Measurements from ENCODE around the gene CATSPER1. TPM values are rescaled to one million over a fixed set of nuclear protein-coding genes. Genes with fewer than 3 reads are reported as not detected.

The CATSPER1 gene
- polyA plus RNA-seq, 2 of the 4 experiments (the other 2 are of a cell fraction), result 0.46 to 0.97 TPM

GRCh38 chr11:66037327-66037726 lies 11.0 kb upstream of the CATSPER1 start:
- ATAC-seq, result no peak
- CTCF ChIA-PET, result interaction anchor here (0.7 to 15.8 kb wide), 6 partner anchors 7 to 31 kb away, joined by 3 to 188 read pairs (median 8); no protein-coding TSS in a partner anchor
- Histone ChIP-seq H3K4me3 (no peak overlapping the region), H3K4me1 (no peaks in the 10 kb centered on the region), H3K9me3 (peaks cover 12% of the 10 kb centered on the region), H3K27ac (no peak overlapping the region), H3K4me2 (no peak overlapping the region)
- DNase-seq (ENCODE audit: low read depth in 1 of 2, low spot score in 1 of 2), result no peak
- no peak for FAIRE-seq
- POLR2A ChIA-PET, result no interaction called here
- 67% methylated on average over 3 of the region's 3 CpGs for WGBS (ENCODE audit: missing lambda C conversion rate)
- TF ChIP-seq EP300 (IDR thresholded peaks at IDR 0.05), result no peak
- no peak for TF ChIP-seq HMGXB4 (CRISPR knock-in tag; IDR thresholded peaks at IDR 0.05; ENCODE audit: borderline replicate concordance)
- no peak for TF ChIP-seq HDAC2 (IDR thresholded peaks at IDR 0.05)
- TF ChIP-seq CHD2 (IDR thresholded peaks at IDR 0.05; ENCODE audit: low read length, partially characterized antibody), result no peak
- no peak for TF ChIP-seq CHD4 (IDR thresholded peaks at IDR 0.05; ENCODE audit: borderline replicate concordance)
- no peak for TF ChIP-seq CTCF (IDR thresholded peaks at IDR 0.05)
- TF ChIP-seq, protein P1, sequence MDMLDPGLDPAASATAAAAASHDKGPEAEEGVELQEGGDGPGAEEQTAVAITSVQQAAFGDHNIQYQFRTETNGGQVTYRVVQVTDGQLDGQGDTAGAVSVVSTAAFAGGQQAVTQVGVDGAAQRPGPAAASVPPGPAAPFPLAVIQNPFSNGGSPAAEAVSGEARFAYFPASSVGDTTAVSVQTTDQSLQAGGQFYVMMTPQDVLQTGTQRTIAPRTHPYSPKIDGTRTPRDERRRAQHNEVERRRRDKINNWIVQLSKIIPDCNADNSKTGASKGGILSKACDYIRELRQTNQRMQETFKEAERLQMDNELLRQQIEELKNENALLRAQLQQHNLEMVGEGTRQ (IDR thresholded peaks at IDR 0.05), result no peak
- no peak for TF ChIP-seq MYC (IDR thresholded peaks at IDR 0.05; ENCODE audit: borderline replicate concordance, low read length)
- TF ChIP-seq SMC3 (IDR thresholded peaks at IDR 0.05), result no peak

DNA sequence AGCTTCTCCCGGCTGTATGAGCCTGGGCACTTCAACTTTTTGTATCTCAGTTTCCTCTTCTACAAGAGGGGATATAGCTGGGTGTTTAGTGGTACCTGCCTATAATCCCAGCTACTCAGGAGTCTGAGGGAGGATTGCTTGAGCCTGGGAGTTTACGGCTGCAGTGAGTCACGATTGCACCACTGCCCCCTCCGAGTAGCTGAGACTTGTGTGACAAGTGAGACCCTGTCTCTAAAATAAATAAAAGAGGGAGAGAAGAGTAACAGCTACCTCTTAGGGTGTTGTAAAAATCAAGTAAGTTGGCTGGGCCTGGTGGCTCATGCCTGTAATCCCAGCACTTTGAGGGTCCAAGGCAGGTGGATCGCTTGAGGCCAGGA lies 10.0 kb upstream of the CATSPER1 start:
- H3K27ac ChIP-seq, result no peak overlapping the region
- WGBS (ENCODE audit: missing lambda C conversion rate), result 41% methylated on average over 5 of the region's 5 CpGs
- H3K4me1 ChIP-seq, result no peaks in the 10 kb centered on the region
- DNase-seq (ENCODE audit: low read depth in 1 of 2, low spot score in 1 of 2) (no peak), FAIRE-seq (no peak), ATAC-seq (no peak)
- no peak overlapping the region for H3K4me2 ChIP-seq
- peaks cover 12% of the 10 kb centered on the region for H3K9me3 ChIP-seq
- ChIA-PET CTCF (interaction anchor here (1.4 to 15.8 kb wide), 5 partner anchors 8 to 100 kb away, joined by 3 to 188 read pairs (median 13); no protein-coding TSS in a partner anchor), POLR2A (no interaction called here)
- TF ChIP-seq HOXB5 (CRISPR knock-in tag; IDR thresholded peaks at IDR 0.05) (no peak), RFX5 (IDR thresholded peaks at IDR 0.05) (no peak), NFE2L2 (conservative IDR thresholded peaks at IDR 0.05; ENCODE audit: low read length) (no peak), E2F6 (IDR thresholded peaks at IDR 0.05; ENCODE audit: borderline replicate concordance, low read depth) (no peak)
- no peak overlapping the region for H3K4me3 ChIP-seq

DNA sequence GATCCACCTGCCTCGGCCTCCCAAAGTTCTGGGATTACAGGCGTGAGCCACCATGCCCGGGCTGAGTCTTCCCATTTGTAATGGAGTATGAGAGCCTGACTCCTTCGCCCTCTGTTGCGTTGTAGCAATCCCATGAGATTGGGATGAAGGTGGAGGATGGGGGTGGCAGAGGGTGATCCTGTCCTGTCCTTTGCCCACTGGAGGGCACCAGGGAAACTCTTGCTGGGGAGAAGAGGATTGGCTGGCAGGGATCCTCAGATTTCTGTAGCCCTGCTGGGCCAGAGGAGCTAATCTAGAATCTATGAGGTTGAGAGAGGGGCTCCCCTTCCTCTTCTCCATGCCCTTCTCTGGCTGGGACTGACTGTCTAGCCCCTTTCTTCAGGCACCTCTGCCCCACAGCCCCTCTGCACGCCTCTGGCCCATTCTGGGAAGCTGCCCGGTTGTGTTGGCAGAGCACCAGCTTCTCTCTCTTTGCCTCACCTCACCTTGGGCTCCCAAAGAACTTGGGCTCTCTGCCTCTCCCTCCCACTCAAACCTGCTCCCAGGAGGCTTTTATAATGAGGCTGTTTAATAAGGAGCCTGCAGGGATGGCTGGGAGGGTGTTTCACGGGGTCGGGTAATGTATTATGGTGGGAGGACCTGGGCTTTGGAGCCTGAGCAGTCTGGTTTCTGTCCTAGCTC lies 9.5 kb upstream of the CATSPER1 start:
- Histone ChIP-seq H3K4me1 (no peaks in the 10 kb centered on the region), H3K4me3 (no peak overlapping the region), H3K4me2 (no peak overlapping the region), H3K27ac (no peak overlapping the region), H3K9me3 (peaks cover 12% of the 10 kb centered on the region)
- CTCF ChIA-PET, result interaction anchor here (1.4 to 15.8 kb wide), 5 partner anchors 9 to 100 kb away, joined by 3 to 188 read pairs (median 13); no protein-coding TSS in a partner anchor
- TF ChIP-seq MAFK (IDR thresholded peaks at IDR 0.05; ENCODE audit: partially characterized antibody) (no peak), ZSCAN20 (CRISPR knock-in tag; IDR thresholded peaks at IDR 0.05) (no peak), RAD21 (conservative IDR thresholded peaks at IDR 0.05 in 1 of 2, IDR thresholded peaks at IDR 0.05 in 1 of 2) (peak in 1 of 2 experiments; percentile 3; a peak in 1 of 5 replicates), SREBF2 (IDR thresholded peaks at IDR 0.05) (no peak), HOXB13 (CRISPR knock-in tag; IDR thresholded peaks at IDR 0.05; ENCODE audit: low read depth) (no peak), RNF2 (IDR thresholded peaks at IDR 0.05; ENCODE audit: borderline replicate concordance, low read depth) (no peak), ATOH8 (CRISPR knock-in tag; IDR thresholded peaks at IDR 0.05; ENCODE audit: low read depth) (no peak)
- WGBS (ENCODE audit: missing lambda C conversion rate), result 46% methylated on average over 7 of the region's 9 CpGs
- POLR2A ChIA-PET, result no interaction called here
- DNase-seq (ENCODE audit: low read depth in 1 of 2, low spot score in 1 of 2), result no peak
- FAIRE-seq, result no peak
- ATAC-seq, result peak; percentile 44 to 60; a peak in 4 of 6 replicates
